H1 (cell line): Measurements from ENCODE around the gene TCAP. TPM values are rescaled to one million over a fixed set of nuclear protein-coding genes. Genes with fewer than 3 reads are reported as not detected.

Experiments
- BACH1 ChIP-seq: IDR thresholded peaks from 2 replicates; pipeline ENCODE4 v1.6.1; 2012; ENCODE audit warnings: low read length, improper control_type of control experiment
- EGR1 ChIP-seq: IDR thresholded peaks from 2 replicates; pipeline ENCODE4 v1.6.1; 2011; ENCODE audit warnings: low read depth, low read length, borderline replicate concordance
- EZH2 ChIP-seq: fragments of 200-600 bp; sonication (generic); IDR thresholded peaks from 2 replicates; pipeline ENCODE4 v1.7.1; 2012; ENCODE audit warnings: low read depth, mild to moderate bottlenecking, moderate library complexity, low read length, inconsistent platforms; ENCODE audit not compliant: severe bottlenecking
- GABPA ChIP-seq: IDR thresholded peaks from 2 replicates; pipeline ENCODE4 v1.6.1; 2011; ENCODE audit warnings: mild to moderate bottlenecking, low read length, moderate library complexity, borderline replicate concordance; ENCODE audit not compliant: insufficient read depth
- KDM5A ChIP-seq: fragments of 200-600 bp; IDR thresholded peaks from 2 replicates; pipeline ENCODE4 v1.7.1; 2012; ENCODE audit warnings: mild to moderate bottlenecking, low read length, inconsistent platforms, mixed read lengths
- NANOG ChIP-seq: IDR thresholded peaks from 2 replicates; pipeline ENCODE4 v1.6.1; 2011; ENCODE audit warnings: low read length, low read depth, mild to moderate bottlenecking, inconsistent platforms; ENCODE audit not compliant: insufficient read depth, poor library complexity, severe bottlenecking
- POLR2A ChIP-seq, 2 experiments: IDR thresholded peaks; 1 replicate in 1 of 2; 2 replicates in 1 of 2; pipeline ENCODE4 v1.6.1; 2011; ENCODE audit warnings: low read depth in 2 of 2, low read length in 2 of 2, mild to moderate bottlenecking in 2 of 2; ENCODE audit errors: control extremely low read depth in 1 of 2
- RAD21 ChIP-seq, 2 experiments: IDR thresholded peaks in 1 of 2; conservative IDR thresholded peaks in 1 of 2; 2 replicates each; pipeline ENCODE4 v1.6.1; 2011; ENCODE audit warnings: low read depth in 2 of 2, low read length in 2 of 2, improper control_type of control experiment in 1 of 2, inconsistent platforms in 1 of 2, mild to moderate bottlenecking in 1 of 2, moderate library complexity in 1 of 2
- RBBP5 ChIP-seq: IDR thresholded peaks from 2 replicates; pipeline ENCODE4 v1.7.1; 2012; ENCODE audit warnings: low read depth, mild to moderate bottlenecking, inconsistent platforms, low read length, moderate library complexity, borderline replicate concordance
- SIX5 ChIP-seq: IDR thresholded peaks from 2 replicates; pipeline ENCODE4 v1.6.1; 2011; ENCODE audit warnings: mild to moderate bottlenecking, low read depth, low read length
- TBP ChIP-seq: IDR thresholded peaks from 2 replicates; pipeline ENCODE4 v1.6.1; 2011; ENCODE audit warnings: low read depth, low read length, improper control_type of control experiment
- polyA plus RNA-seq, 7 experiments: library from polyadenylated mRNA; depleted of rRNA in 3 of 7; stranded (reverse) in 5 of 7; unstranded in 2 of 7; fragments of >200 nt in 5 of 7; fragments of 200-250 nt in 2 of 7; gene quantifications; 1 replicate in 5 of 7; 2 replicates in 1 of 7; 4 replicates in 1 of 7; pipeline versions ENCODE4 v1.2.1 to v1.2.3, GENCODE V29; 2011 to 2013; ENCODE audit warnings: missing spikeins in 2 of 7, mixed read lengths in 2 of 7
- total RNA-seq: library from RNA; stranded (reverse); fragmentation: NEBNext Ultra II Directional; extraction: Animal tissue kit (Norgen Biotek cat#: 25700); gene quantifications from 2 replicates; pipeline ENCODE4 v1.2.1, GENCODE V29; 2021
- TF ChIP-seq, protein P1 (sequence below), 3 experiments: IDR thresholded peaks; 1 replicate in 2 of 3; 2 replicates in 1 of 3; pipeline versions ENCODE4 v1.5.1 to v1.6.1; 2011; ENCODE audit warnings: low read length in 3 of 3, mild to moderate bottlenecking in 3 of 3, inconsistent platforms in 2 of 3, low read depth in 1 of 3, moderate library complexity in 1 of 3; ENCODE audit not compliant: insufficient read depth in 1 of 3; ENCODE audit errors: control extremely low read depth in 1 of 3
- TF ChIP-seq, protein P2 (sequence below): IDR thresholded peaks from 2 replicates; pipeline ENCODE4 v1.6.1; 2012; ENCODE audit warnings: inconsistent platforms
- TF ChIP-seq, protein P3 (sequence below): IDR thresholded peaks from 2 replicates; pipeline ENCODE4 v1.6.1; 2011; ENCODE audit warnings: low read depth, mild to moderate bottlenecking, low read length; ENCODE audit not compliant: insufficient read depth
- TF ChIP-seq, protein P4 (sequence below): IDR thresholded peaks from 2 replicates; pipeline ENCODE4 v1.6.1; 2012; ENCODE audit warnings: low read length, inconsistent platforms
- TF ChIP-seq, protein P5 (sequence below): IDR thresholded peaks from 2 replicates; pipeline ENCODE4 v1.6.1; 2011; ENCODE audit warnings: low read length, improper control_type of control experiment

Gene TCAP
- total and polyA plus RNA-seq, 2 of the 8 experiments (the other 6 are each of a cell fraction or from before 2014, with no cell fraction given) = 0.82 to 1.4 TPM

DNA sequence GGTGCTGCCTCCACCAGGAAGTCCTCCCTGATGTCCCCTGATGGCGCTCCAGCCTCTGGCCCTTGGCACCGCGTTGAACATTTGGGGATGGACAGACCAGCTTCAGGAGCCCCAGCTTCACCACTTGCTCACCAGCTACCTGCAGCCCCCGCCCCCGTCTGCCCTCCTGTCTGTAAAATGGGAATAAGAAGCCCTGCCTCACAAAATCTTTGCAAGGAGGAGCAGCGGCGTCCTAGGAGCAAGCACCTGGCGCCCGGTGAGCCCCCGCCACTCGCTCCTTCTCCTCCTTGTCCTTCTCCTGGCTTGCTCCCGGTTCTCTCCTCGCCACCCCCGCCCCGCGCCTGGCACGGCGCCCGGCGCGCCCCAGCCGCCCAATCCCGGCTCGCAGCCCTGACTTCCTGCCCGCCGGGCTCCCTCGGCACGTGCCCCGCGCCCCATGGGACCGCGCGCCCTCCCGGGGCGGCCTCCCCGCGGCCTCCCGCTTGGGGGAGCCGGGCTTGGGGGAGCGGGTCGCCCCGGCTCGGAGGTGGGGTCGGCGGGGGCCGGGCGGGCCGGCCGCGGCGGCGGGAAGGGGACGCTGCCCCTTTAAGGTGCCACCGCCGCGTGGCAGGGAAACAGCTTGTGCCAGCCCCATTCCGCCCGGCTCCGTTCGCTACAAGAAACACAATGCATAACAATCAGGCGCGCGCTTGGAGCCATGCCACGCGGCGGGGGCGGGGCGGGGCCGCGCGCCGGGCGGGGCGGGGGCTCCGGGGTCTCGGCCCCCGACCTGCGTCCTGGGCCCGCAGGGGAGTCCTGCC, 47.5 kb upstream of the TCAP start (continued):
- TF ChIP-seq, protein P1, sequence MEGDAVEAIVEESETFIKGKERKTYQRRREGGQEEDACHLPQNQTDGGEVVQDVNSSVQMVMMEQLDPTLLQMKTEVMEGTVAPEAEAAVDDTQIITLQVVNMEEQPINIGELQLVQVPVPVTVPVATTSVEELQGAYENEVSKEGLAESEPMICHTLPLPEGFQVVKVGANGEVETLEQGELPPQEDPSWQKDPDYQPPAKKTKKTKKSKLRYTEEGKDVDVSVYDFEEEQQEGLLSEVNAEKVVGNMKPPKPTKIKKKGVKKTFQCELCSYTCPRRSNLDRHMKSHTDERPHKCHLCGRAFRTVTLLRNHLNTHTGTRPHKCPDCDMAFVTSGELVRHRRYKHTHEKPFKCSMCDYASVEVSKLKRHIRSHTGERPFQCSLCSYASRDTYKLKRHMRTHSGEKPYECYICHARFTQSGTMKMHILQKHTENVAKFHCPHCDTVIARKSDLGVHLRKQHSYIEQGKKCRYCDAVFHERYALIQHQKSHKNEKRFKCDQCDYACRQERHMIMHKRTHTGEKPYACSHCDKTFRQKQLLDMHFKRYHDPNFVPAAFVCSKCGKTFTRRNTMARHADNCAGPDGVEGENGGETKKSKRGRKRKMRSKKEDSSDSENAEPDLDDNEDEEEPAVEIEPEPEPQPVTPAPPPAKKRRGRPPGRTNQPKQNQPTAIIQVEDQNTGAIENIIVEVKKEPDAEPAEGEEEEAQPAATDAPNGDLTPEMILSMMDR (IDR thresholded peaks at IDR 0.05; ENCODE audit: control extremely low read depth in 1 of 3, insufficient read depth in 1 of 3, low read depth in 1 of 3, low read length in 3 of 3) = no peak
- TF ChIP-seq NANOG (no peak), POLR2A (IDR thresholded peaks at IDR 0.05; ENCODE audit: control extremely low read depth in 1 of 2, low read depth in 2 of 2, low read length in 2 of 2) (no peak), RBBP5 (0 out of 2 replicates have a peak, but pooled peaks have one; percentile 58), EGR1 (no peak), GABPA (no peak), BACH1 (no peak), SIX5 (no peak), RAD21 (IDR thresholded peaks at IDR 0.05 in 1 of 2, conservative IDR thresholded peaks at IDR 0.05 in 1 of 2; ENCODE audit: low read depth in 2 of 2, low read length in 2 of 2) (no peak), KDM5A (no peak), TBP (no peak), EZH2 (peak; percentile 12)
- TF ChIP-seq, protein P2, sequence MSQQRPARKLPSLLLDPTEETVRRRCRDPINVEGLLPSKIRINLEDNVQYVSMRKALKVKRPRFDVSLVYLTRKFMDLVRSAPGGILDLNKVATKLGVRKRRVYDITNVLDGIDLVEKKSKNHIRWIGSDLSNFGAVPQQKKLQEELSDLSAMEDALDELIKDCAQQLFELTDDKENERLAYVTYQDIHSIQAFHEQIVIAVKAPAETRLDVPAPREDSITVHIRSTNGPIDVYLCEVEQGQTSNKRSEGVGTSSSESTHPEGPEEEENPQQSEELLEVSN = peak; percentile 58; the same call in 1 of the 2 replicates
- TF ChIP-seq, protein P3, sequence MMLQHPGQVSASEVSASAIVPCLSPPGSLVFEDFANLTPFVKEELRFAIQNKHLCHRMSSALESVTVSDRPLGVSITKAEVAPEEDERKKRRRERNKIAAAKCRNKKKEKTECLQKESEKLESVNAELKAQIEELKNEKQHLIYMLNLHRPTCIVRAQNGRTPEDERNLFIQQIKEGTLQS = no peak
- TF ChIP-seq, protein P4, sequence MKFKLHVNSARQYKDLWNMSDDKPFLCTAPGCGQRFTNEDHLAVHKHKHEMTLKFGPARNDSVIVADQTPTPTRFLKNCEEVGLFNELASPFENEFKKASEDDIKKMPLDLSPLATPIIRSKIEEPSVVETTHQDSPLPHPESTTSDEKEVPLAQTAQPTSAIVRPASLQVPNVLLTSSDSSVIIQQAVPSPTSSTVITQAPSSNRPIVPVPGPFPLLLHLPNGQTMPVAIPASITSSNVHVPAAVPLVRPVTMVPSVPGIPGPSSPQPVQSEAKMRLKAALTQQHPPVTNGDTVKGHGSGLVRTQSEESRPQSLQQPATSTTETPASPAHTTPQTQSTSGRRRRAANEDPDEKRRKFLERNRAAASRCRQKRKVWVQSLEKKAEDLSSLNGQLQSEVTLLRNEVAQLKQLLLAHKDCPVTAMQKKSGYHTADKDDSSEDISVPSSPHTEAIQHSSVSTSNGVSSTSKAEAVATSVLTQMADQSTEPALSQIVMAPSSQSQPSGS = no peak
- TF ChIP-seq, protein P5, sequence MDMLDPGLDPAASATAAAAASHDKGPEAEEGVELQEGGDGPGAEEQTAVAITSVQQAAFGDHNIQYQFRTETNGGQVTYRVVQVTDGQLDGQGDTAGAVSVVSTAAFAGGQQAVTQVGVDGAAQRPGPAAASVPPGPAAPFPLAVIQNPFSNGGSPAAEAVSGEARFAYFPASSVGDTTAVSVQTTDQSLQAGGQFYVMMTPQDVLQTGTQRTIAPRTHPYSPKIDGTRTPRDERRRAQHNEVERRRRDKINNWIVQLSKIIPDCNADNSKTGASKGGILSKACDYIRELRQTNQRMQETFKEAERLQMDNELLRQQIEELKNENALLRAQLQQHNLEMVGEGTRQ = no peak
